Stimulated activated naive CD8-positive, alpha-beta T cell treated with anti-CD3 and anti-CD28 coated beads, Interleukin-15, Interleukin-2, amounts not matched to agents 100 ng/mL and 50 ng/mL, for 24 hours (primary cell): ENCODE measurements around the gene NSD2.

Experiments used
- H3K27ac Mint-ChIP-seq: one replicate; pipeline ENCODE4 v1.8.0; 2021; ENCODE audit warnings: mild to moderate bottlenecking, mixed read lengths
- H3K27me3 Mint-ChIP-seq: one replicate; pipeline ENCODE4 v1.8.0; 2021; ENCODE audit warnings: mixed read lengths
- H3K36me3 Mint-ChIP-seq: one replicate; pipeline ENCODE4 v1.8.0; 2021; ENCODE audit warnings: low read depth, mixed read lengths
- H3K4me1 Mint-ChIP-seq: one replicate; pipeline ENCODE4 v1.8.0; 2021; ENCODE audit warnings: low read depth, mixed read lengths
- H3K4me3 Mint-ChIP-seq: one replicate; pipeline ENCODE4 v1.8.0; 2021; ENCODE audit warnings: mild to moderate bottlenecking, mixed read lengths
- H3K9me3 Mint-ChIP-seq: one replicate; pipeline ENCODE4 v1.8.0; 2021; ENCODE audit warnings: mixed read lengths

NSD2 gene

GRCh38 chr4:1852904-1853623 is 18.1 kb upstream of the NSD2 start:
- Mint-ChIP-seq H3K9me3 (no peaks in the 10 kb centered on the region), H3K36me3 (peaks cover 22% of the 10 kb centered on the region), H3K4me1 (peaks cover 46% of the 10 kb centered on the region), H3K4me3 (peak overlapping the region; percentile 39), H3K27ac (no peak overlapping the region), H3K27me3 (no peaks in the 10 kb centered on the region)

GRCh38 chr4:1854752-1855151 is 16.4 kb upstream of the NSD2 start:
- Mint-ChIP-seq H3K4me1 (peaks cover 46% of the 10 kb centered on the region), H3K36me3 (peaks cover 18% of the 10 kb centered on the region), H3K27me3 (no peaks in the 10 kb centered on the region), H3K27ac (peak overlapping the region; percentile 42), H3K4me3 (peak overlapping the region; percentile 83), H3K9me3 (no peaks in the 10 kb centered on the region)

- no peaks in the 10 kb centered on the region for H3K27me3 Mint-ChIP-seq
- peak overlapping the region; percentile 42 for H3K27ac Mint-ChIP-seq
- peaks cover 18% of the 10 kb centered on the region for H3K36me3 Mint-ChIP-seq
- H3K4me3 Mint-ChIP-seq, result peak overlapping the region; percentile 84
- H3K4me1 Mint-ChIP-seq, result peaks cover 46% of the 10 kb centered on the region
- no peaks in the 10 kb centered on the region for H3K9me3 Mint-ChIP-seq
These were observed 15.7 kb upstream of the NSD2 start for GRCh38 chr4:1855333-1856070.

GRCh38 chr4:1856071-1856942 is 14.9 kb upstream of the NSD2 start, which contains the start of gene LETM1:
Gene LETM1 (minus strand): TSS chr4:1856156. CDS start chr4:1855950, 206 bp downstream.
- H3K9me3 Mint-ChIP-seq, result no peaks in the 10 kb centered on the region
- peak within 1 kb of the TSS; percentile 76 for H3K27ac Mint-ChIP-seq
- peak within 1 kb of the TSS; percentile 84 for H3K4me3 Mint-ChIP-seq
- H3K36me3 Mint-ChIP-seq, result peaks cover 14% of the 10 kb centered on the region
- peaks cover 41% of the 10 kb centered on the region for H3K4me1 Mint-ChIP-seq
- no peaks in the 10 kb centered on the region for H3K27me3 Mint-ChIP-seq

- Mint-ChIP-seq H3K27me3 (no peaks in the 10 kb centered on the region), H3K4me1 (peaks cover 40% of the 10 kb centered on the region), H3K36me3 (peaks cover 9% of the 10 kb centered on the region), H3K27ac (peak overlapping the region; percentile 76), H3K4me3 (peak overlapping the region; percentile 84), H3K9me3 (no peaks in the 10 kb centered on the region)
These were observed 14.1 kb upstream of the NSD2 start for GRCh38 chr4:1856943-1857699.

- Mint-ChIP-seq H3K9me3 (no peaks in the 10 kb centered on the region), H3K4me3 (no peak overlapping the region), H3K27me3 (no peaks in the 10 kb centered on the region), H3K36me3 (peaks cover 6% of the 10 kb centered on the region), H3K27ac (no peak overlapping the region), H3K4me1 (peaks cover 38% of the 10 kb centered on the region)
These were observed 13.3 kb upstream of the NSD2 start for GRCh38 chr4:1857931-1858330.

- Mint-ChIP-seq H3K4me3 (no peak overlapping the region), H3K27ac (no peak overlapping the region), H3K27me3 (no peaks in the 10 kb centered on the region), H3K4me1 (peaks cover 37% of the 10 kb centered on the region), H3K36me3 (no peaks in the 10 kb centered on the region), H3K9me3 (no peaks in the 10 kb centered on the region)
These were observed 11.8 kb upstream of the NSD2 start for GRCh38 chr4:1859389-1859753.

GRCh38 chr4:1862055-1862911 is 8.9 kb upstream of the NSD2 start:
- no peaks in the 10 kb centered on the region for H3K36me3 Mint-ChIP-seq
- H3K27me3 Mint-ChIP-seq, result no peaks in the 10 kb centered on the region
- peak overlapping the region; percentile 76 for H3K27ac Mint-ChIP-seq
- peak overlapping the region; percentile 71 for H3K4me3 Mint-ChIP-seq
- H3K4me1 Mint-ChIP-seq, result peaks cover 25% of the 10 kb centered on the region
- no peaks in the 10 kb centered on the region for H3K9me3 Mint-ChIP-seq

- H3K4me3 Mint-ChIP-seq, result peak overlapping the region; percentile 59
- H3K27ac Mint-ChIP-seq, result peak overlapping the region; percentile 76
- no peaks in the 10 kb centered on the region for H3K27me3 Mint-ChIP-seq
- H3K36me3 Mint-ChIP-seq, result no peaks in the 10 kb centered on the region
- peaks cover 21% of the 10 kb centered on the region for H3K4me1 Mint-ChIP-seq
- H3K9me3 Mint-ChIP-seq, result no peaks in the 10 kb centered on the region
These were observed 8.3 kb upstream of the NSD2 start for GRCh38 chr4:1862961-1863296.

GRCh38 chr4:1863297-1864033 is 7.7 kb upstream of the NSD2 start:
- Mint-ChIP-seq H3K9me3 (no peaks in the 10 kb centered on the region), H3K27me3 (no peaks in the 10 kb centered on the region), H3K27ac (peak overlapping the region; percentile 76), H3K36me3 (no peaks in the 10 kb centered on the region), H3K4me1 (peaks cover 21% of the 10 kb centered on the region), H3K4me3 (peak overlapping the region; percentile 59)

- Mint-ChIP-seq H3K36me3 (no peaks in the 10 kb centered on the region), H3K27me3 (no peaks in the 10 kb centered on the region), H3K9me3 (no peaks in the 10 kb centered on the region), H3K4me3 (no peak overlapping the region), H3K27ac (no peak overlapping the region), H3K4me1 (peaks cover 21% of the 10 kb centered on the region)
These were observed 6.9 kb upstream of the NSD2 start for GRCh38 chr4:1864076-1865008.

- Mint-ChIP-seq H3K27me3 (no peaks in the 10 kb centered on the region), H3K9me3 (no peaks in the 10 kb centered on the region), H3K36me3 (no peaks in the 10 kb centered on the region), H3K27ac (no peak overlapping the region), H3K4me1 (peaks cover 30% of the 10 kb centered on the region), H3K4me3 (no peak overlapping the region)
These were observed 5.0 kb upstream of the NSD2 start for GRCh38 chr4:1866189-1866661.
